Keratinocyte (primary cell): Measurements from ENCODE around the gene DHX36. TPM values are rescaled to one million over a fixed set of nuclear protein-coding genes. Genes with fewer than 3 reads are reported as not detected.

Experiments used
- DNase-seq: peaks from one replicate; pipeline ENCODE4 v3.0.0-alpha.2; 2011; ENCODE audit warnings: low read depth, missing footprints, low spot score
- FAIRE-seq: peaks from 2 replicates; lab custom pipeline; 2011; peaks lifted over from hg19 to GRCh38; lab: Jason Lieb, UNC
- H2AFZ ChIP-seq: 2 replicates; pipeline ENCODE4 v1.6.0; 2012; ENCODE audit warnings: low read length, control low read depth, inconsistent platforms; ENCODE audit not compliant: control insufficient read depth
- H3K27ac ChIP-seq: 2 replicates; pipeline ENCODE4 v1.5.1; 2011; ENCODE audit warnings: low read length; ENCODE audit not compliant: control insufficient read depth, insufficient read depth
- H3K27me3 ChIP-seq: 3 replicates; pipeline ENCODE4 v1.6.0; 2011; ENCODE audit warnings: low read length; ENCODE audit not compliant: control insufficient read depth, insufficient read depth; ENCODE audit errors: extremely low read depth
- H3K36me3 ChIP-seq, 2 experiments: 2 replicates in 1 of 2; 3 replicates in 1 of 2; pipeline ENCODE4 v1.5.1; 2011; ENCODE audit warnings: low read length in 2 of 2, mild to moderate bottlenecking in 1 of 2; ENCODE audit not compliant: control insufficient read depth in 2 of 2, insufficient read depth in 2 of 2; ENCODE audit errors: extremely low read depth in 1 of 2
- H3K4me1 ChIP-seq: 3 replicates; pipeline ENCODE4 v1.5.1; 2011; ENCODE audit warnings: low read length; ENCODE audit not compliant: control insufficient read depth, insufficient read depth; ENCODE audit errors: extremely low read depth
- H3K4me2 ChIP-seq: 3 replicates; pipeline ENCODE4 v1.6.0; 2011; ENCODE audit warnings: low read depth, low read length; ENCODE audit not compliant: control insufficient read depth, insufficient read depth; ENCODE audit errors: extremely low read depth
- H3K4me3 ChIP-seq, 3 experiments: fragments of 200-600 bp in 1 of 3; sonication (generic) in 1 of 3; 2 replicates in 2 of 3; 3 replicates in 1 of 3; pipeline ENCODE4 v1.5.1; 2011 to 2016; ENCODE audit warnings: low read length in 3 of 3, mild to moderate bottlenecking in 3 of 3, control low read depth in 2 of 3, inconsistent platforms in 1 of 3, low read depth in 1 of 3, mixed read lengths in 1 of 3, mixed run types in 1 of 3, moderate library complexity in 1 of 3; ENCODE audit not compliant: control insufficient read depth in 2 of 3, insufficient read depth in 2 of 3; ENCODE audit errors: extremely low read depth in 1 of 3
- H3K79me2 ChIP-seq: 2 replicates; pipeline ENCODE4 v1.6.0; 2012; ENCODE audit warnings: low read length; ENCODE audit not compliant: control insufficient read depth, insufficient read depth
- H3K9ac ChIP-seq: 3 replicates; pipeline ENCODE4 v1.6.0; 2011; ENCODE audit warnings: low read length; ENCODE audit not compliant: control insufficient read depth, insufficient read depth; ENCODE audit errors: extremely low read depth
- H3K9me1 ChIP-seq: 3 replicates; pipeline ENCODE4 v1.6.0; 2011; ENCODE audit warnings: low read length; ENCODE audit not compliant: control insufficient read depth, insufficient read depth; ENCODE audit errors: extremely low read depth
- H3K9me3 ChIP-seq: 2 replicates; pipeline ENCODE4 v1.5.1; 2012; ENCODE audit warnings: low read depth, low read length; ENCODE audit not compliant: control insufficient read depth
- H4K20me1 ChIP-seq: 3 replicates; pipeline ENCODE4 v1.6.0; 2011; ENCODE audit warnings: low read length; ENCODE audit not compliant: control insufficient read depth, insufficient read depth; ENCODE audit errors: extremely low read depth
- CTCF ChIP-seq, 3 experiments: IDR thresholded peaks in 1 of 3; conservative IDR thresholded peaks in 1 of 3; optimal IDR thresholded peaks in 1 of 3; 2 replicates in 2 of 3; 3 replicates in 1 of 3; pipeline versions ENCODE3 to v1.5.1; 2011; ENCODE audit warnings: low read length in 3 of 3, mild to moderate bottlenecking in 3 of 3, moderate library complexity in 2 of 3, control low read depth in 1 of 3, inconsistent platforms in 1 of 3; ENCODE audit not compliant: insufficient read depth in 2 of 3; ENCODE audit errors: extremely low read depth in 1 of 3
- EZH2 ChIP-seq: IDR thresholded peaks from one replicate; pipeline ENCODE4 v1.6.1; 2012; ENCODE audit warnings: inconsistent platforms, mild to moderate bottlenecking, low read length, moderate library complexity
- dilution Hi-C: fragments of 300-500 bp; cut with MboI; formaldehyde crosslinking; loops from one replicate; pipeline ENCODE4 v1.7.0; 2020; ENCODE audit warnings: low sequenced_read_pairs; ENCODE audit not compliant: extremely low pct_ligation_motif_present
- polyA plus RNA-seq, 5 experiments: library from polyadenylated mRNA; depleted of rRNA in 3 of 5; stranded (reverse) in 3 of 5; stranded (forward) in 1 of 5; unstranded in 1 of 5; fragments of >200 nt; gene quantifications; 1 replicate in 1 of 5; 2 replicates in 3 of 5; 3 replicates in 1 of 5; pipeline versions ENCODE4 v1.2.1 to v1.2.3, GENCODE V29; 2011 to 2012; ENCODE audit warnings: missing spikeins in 2 of 5, low read depth in 1 of 5, low replicate concordance in 1 of 5

Gene DHX36
- polyA plus RNA-seq, 1 donor (not counting 4 experiments of a cell fraction or from before 2014, with no cell fraction given): 72.3 TPM

- Histone ChIP-seq H3K79me2 (no peaks in the 10 kb centered on the region), H3K27ac (no peak overlapping the region), H3K9me3 (no peaks in the 10 kb centered on the region), H3K9ac (no peak overlapping the region), H3K27me3 (no peaks in the 10 kb centered on the region), H3K4me2 (no peak overlapping the region), H3K9me1 (no peaks in the 10 kb centered on the region), H3K36me3 (no peaks in the 10 kb centered on the region), H2AFZ (no peak overlapping the region), H3K4me3 (no peak overlapping the region), H3K4me1 (peaks cover 16% of the 10 kb centered on the region), H4K20me1 (no peaks in the 10 kb centered on the region)
- dilution Hi-C loops: no loop called here
- TF ChIP-seq CTCF (optimal IDR thresholded peaks at IDR 0.05 in 1 of 3, IDR thresholded peaks at IDR 0.05 in 1 of 3, conservative IDR thresholded peaks at IDR 0.05 in 1 of 3; ENCODE audit: extremely low read depth in 1 of 3, insufficient read depth in 2 of 3, low read length in 3 of 3) (no peak), EZH2 (no peak)
- DNase-seq: no peak
- FAIRE-seq: no peak
These were observed 82.8 kb downstream of the DHX36 start for GRCh38 chr3:154241496-154241895.

- Histone ChIP-seq H3K4me2 (no peak overlapping the region), H3K79me2 (no peaks in the 10 kb centered on the region), H4K20me1 (no peaks in the 10 kb centered on the region), H3K4me1 (peaks cover 16% of the 10 kb centered on the region), H3K9me3 (no peaks in the 10 kb centered on the region), H3K9me1 (no peaks in the 10 kb centered on the region), H3K9ac (no peak overlapping the region), H3K4me3 (no peak overlapping the region), H3K27ac (no peak overlapping the region), H3K27me3 (no peaks in the 10 kb centered on the region), H3K36me3 (no peaks in the 10 kb centered on the region), H2AFZ (no peak overlapping the region)
- FAIRE-seq (no peak), DNase-seq (no peak)
- TF ChIP-seq CTCF (optimal IDR thresholded peaks at IDR 0.05 in 1 of 3, IDR thresholded peaks at IDR 0.05 in 1 of 3, conservative IDR thresholded peaks at IDR 0.05 in 1 of 3; ENCODE audit: extremely low read depth in 1 of 3, insufficient read depth in 2 of 3, low read length in 3 of 3) (no peak), EZH2 (no peak)
- dilution Hi-C loops: no loop called here
These were observed 84.1 kb downstream of the DHX36 start for GRCh38 chr3:154240235-154240634.
